HG03159 (cell line): Measurements from ENCODE around the gene PARVG.

Experiments used
- ATAC-seq: cut with Tn5 transposase; IDR thresholded peaks from one replicate; pipeline ENCODE4 v1.9.1; 2021; ENCODE audit warnings: mild to moderate bottlenecking, moderate library complexity; ENCODE audit not compliant: unreplicated experiment

The PARVG gene

GRCh38 chr22:44195189-44195871 lies 14.6 kb downstream of the PARVG start:
- no peak for ATAC-seq

- no peak for ATAC-seq
Measured at GRCh38 chr22:44196241-44196640, 15.5 kb downstream of the PARVG start.

- no peak for ATAC-seq
Measured at GRCh38 chr22:44196731-44197131, 16.0 kb downstream of the PARVG start.

- ATAC-seq, result no peak
Measured at GRCh38 chr22:44197271-44197670, 16.5 kb downstream of the PARVG start.

- no peak for ATAC-seq
Measured at GRCh38 chr22:44199164-44199563, 18.4 kb downstream of the PARVG start.

DNA sequence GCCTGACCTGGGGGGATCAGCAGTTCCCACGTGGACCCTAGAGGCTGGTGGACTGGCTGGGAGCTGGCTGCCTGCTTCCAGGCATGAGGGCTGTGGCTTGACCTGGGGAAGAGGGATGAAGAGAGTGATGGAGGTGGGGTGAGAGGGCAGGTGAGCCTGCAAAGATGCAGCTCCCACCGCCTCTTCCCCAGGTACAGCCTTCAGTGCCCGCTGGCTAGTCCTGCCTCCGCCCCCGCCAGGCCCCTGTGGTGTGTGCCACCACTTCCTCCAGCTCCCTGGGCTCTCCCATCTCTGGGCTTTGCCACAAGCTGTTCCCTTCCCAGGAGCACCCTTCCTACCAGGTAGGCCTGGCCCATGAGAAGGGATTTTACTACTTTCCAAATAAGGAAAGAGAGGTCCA lies 19.1 kb downstream of the PARVG start:
- no peak for ATAC-seq

DNA sequence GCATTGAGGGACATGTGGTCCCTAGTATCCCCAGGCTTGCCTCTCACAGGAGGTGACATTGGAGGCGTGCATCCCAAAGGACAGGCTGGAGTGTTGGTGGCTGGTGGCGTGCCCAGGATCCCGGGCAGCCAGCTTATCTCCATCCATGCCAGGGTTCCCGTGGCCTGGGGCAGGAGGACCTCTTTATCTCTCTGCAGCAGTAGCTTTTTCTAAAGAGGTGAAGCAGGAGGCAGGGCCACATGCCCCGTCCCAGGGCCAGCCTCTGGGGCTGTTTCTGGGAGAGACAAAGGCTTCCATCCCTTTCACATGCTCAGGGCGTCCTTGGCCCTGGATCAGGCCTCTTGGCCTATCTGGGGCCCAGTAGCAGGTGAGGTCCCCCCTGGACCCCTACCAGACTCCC lies 19.7 kb downstream of the PARVG start:
- ATAC-seq, result no peak

DNA sequence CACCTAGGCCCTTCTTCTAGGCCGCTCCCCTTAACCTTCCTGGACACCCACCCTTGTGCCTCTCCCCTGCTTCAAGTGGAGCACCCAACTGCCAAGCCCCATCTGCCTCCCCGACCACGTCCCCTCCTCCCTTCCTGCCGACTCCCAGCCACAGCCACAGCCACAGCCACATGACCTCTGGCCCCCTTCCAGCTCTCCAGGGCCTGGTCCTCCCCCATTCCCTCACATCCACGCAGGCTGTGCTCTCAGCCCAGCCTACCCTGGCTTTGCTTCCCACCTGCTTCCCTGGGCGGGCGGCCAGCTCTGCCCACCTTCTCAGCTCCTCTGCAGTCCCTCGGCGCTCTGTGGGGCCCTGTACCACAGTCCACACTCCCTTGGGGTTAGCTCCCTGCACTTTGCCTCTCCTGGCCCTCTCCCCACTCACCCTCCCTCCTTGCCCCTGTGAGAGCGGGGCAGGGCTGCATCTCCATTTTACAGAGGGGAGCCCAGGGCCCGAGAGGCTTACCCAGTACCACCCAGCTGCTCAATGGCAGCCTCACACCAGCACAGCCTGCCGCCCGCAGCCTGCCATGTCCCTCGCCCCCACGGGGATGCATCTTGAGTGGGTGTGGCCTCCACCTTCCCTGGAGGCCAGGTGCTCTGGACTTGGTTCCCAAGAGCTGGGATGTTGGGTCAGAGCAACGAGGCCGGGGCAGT lies 20.3 kb downstream of the PARVG start:
- ATAC-seq, result no peak

DNA sequence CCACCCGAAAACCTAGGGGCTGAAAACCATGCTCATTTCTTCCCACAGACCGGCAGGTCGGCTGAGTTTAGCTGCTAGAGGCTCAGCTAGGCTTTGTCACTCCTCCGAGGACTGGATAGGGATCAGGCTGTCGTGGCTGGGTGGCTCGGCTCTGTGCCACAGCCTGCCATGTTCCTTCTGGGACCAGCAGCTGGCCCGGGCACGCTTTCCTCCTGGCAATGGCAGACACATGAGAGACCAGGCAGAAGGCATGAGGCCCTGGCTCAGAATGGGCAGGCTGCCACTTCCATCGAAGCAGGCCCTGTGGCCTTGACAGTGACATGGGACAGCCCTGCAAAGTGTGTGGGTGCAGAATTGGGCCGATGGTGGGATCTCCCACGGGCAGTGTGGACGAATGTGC lies 20.9 kb downstream of the PARVG start:
- ATAC-seq, result no peak

GRCh38 chr22:44202261-44202789 lies 21.6 kb downstream of the PARVG start:
- no peak for ATAC-seq

- ATAC-seq, result no peak
Measured at GRCh38 chr22:44203203-44203602, 22.5 kb downstream of the PARVG start.

- ATAC-seq, result no peak
Measured at GRCh38 chr22:44204739-44205515, 24.2 kb downstream of the PARVG start.

DNA sequence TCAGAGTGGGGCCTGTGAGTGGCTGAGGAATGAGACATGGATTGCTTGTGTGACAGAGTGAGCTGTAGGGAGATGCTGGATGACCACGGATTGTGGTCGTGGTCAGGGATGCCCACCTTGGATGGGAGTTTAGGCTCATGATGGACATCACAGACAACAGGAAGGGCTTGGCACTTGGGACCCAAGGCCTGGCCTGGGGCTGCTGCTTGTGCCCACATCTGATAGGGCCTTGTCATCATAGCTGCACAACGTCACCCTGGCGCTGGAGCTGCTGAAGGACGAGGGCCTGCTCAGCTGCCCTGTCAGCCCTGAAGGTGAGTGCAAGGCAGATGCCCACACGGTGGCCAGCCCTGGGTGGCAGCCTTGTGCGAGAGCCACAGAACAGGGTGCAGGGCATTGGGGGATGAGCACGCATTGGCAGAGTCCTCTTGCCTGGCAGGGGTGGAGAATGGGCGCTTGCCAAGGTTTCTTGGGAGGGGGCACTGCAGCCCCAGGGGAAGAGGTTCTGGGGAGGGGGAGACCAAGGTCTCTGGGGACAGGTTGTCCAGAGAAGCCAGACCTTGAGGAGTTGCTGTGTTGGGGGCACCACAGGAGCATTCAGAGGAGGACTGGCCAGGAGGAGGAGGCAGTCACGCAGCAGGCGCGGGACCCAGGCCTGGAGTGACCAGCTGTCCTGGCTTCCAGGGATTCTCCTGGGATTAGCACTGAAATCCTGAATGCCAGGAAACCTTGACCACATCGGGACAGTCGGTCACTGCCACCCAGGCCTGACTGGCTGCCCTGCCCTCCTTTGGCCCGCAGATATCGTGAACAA lies 25.0 kb downstream of the PARVG start:
- no peak for ATAC-seq

DNA sequence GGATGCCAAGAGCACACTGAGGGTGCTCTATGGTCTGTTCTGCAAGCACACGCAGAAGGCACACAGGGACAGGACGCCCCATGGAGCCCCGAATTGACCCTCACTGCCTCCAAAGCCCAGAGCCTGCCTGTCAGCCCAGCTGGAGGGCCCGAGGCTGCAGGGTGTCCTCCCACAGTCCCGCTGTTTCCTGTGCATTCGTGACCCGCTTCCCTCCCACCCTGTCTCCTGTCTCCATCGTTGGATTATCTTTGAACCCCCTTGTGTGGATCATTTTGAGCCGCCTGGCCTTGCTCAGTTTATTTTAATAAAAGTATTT lies 25.6 kb downstream of the PARVG start:
- ATAC-seq, result no peak

GRCh38 chr22:44206696-44207095 lies 26.0 kb downstream of the PARVG start:
- no peak for ATAC-seq

DNA sequence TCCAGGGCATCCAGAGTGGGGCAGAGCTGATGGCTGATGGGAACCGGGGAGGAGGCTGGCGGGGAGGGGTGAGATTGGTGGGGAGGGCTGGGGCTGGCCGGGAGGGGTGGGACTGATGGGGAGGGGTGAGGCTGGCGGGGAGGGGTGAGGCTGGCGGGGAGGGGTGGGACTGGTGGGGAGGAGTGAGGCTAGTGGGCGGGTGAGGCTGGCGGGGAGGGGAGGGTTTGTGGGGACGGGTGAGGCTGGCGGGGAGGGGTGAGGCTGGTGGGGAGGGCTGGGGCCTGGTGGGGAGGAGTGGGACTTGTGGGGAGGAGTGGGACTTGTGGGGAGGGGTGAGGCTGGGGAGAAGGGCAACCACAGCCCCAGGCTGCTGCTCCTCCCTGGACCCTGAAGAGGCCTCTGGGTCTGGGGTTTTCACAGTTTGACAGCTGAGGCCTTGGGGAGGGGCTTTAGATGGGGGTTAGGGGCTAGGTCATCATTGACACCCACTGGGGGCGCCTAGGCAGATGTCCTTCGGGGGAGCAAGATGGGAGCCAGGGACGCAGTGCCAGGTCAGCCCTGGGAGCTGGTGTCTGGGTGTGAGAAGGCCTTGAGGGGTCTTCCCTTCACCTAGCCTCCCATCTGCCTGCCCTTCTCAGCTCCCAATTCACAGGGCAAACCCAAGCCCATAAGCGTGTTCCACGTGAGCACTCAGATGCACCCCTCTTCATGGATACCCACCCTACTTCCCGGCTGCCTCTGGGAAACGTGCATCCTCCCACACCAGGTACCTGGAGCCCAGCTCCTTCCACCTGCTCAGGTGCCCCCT lies 26.7 kb downstream of the PARVG start:
- no peak for ATAC-seq

DNA sequence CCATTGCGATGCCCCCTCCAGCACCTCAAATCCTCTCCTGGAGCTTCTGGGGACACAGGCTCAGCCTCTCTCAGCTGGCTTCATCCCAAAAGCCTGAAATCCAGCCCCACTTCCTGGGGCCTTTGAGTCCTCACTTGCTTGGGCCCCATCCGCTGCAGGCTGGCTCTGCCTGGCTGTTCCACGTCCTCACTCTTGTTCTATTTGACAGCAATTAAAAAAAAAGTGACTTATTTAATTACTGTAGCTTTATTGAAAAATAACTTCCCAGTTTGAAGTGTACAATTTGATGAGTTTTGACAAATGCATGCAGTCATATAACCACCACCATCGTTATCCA lies 27.2 kb downstream of the PARVG start:
- no peak for ATAC-seq

DNA sequence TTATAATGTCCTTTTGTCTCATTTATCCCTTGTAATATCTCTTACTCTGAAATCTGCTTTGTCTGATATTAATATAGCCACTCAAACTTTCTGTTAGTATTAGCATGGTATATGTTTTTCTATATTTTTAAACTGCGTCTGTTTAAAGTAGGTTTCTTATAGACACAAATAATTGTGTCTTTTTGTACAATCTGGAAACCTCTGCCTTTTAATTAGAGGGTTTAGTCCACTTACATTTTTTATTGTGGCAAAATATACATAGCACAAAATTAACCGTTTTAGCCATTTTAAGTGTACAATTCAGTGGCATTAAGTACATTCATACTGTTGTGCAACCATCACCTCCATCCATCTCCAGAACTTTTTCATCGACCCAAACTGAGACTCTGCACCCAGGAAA lies 28.6 kb downstream of the PARVG start:
- ATAC-seq, result no peak

DNA sequence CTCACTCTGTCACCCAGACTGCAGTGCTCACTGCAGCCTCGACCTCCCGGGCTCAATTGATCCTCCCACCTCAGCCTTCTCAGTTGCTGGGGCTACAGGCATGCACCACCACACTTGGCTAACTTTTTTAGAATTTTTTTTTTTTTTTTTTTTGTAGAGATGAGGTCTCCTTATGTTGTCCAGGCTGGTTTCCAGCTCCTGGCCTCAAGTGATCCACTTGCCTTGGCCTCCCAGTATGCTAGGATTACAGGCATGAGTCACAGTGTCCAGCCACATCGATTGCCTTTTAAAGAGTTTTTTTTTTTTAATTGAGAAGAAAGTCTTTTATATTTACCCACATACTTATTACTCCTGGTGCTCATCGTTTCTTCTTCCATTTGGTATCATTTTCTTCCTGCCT lies 30.0 kb downstream of the PARVG start:
- no peak for ATAC-seq

DNA sequence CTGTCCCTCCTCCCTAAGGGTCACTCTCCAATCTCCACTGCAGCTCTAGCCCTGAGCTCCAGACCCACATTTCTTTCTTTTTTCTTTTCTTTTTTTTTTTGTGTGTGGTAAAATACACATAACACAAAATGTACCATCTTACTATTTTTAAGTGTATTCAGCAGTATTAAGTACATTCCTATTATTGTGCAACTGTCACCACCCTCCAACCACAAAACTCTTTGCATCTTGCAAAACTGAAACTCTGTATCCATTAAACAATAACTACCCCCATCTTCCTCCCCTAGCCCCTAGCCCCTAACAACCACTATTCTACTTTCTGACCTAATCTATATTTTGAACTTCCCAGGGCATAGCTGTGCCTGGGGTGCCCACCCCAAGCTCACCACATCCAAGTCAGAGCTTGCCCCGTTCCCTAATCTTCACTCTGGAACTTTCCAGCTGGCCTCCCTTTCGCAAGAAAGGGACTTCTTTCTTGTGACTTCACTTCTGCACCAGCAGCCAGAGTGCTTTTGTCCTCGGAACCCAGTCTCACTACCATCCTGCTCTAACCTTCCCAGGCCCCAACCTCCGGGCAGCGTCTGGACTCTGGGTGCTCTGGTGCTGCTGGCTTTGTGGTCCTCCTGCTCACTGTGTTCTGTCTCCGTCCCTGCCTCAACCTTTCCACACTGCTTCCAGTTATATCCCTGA lies 30.7 kb downstream of the PARVG start:
- no peak for ATAC-seq
